Chondrocyte (in vitro differentiated cells): Measurements from ENCODE around the gene MRGPRE. TPM values are rescaled to one million over a fixed set of nuclear protein-coding genes. Genes with fewer than 3 reads are reported as not detected.

Experiments
- DNase-seq: peaks from one replicate; pipeline ENCODE4 v3.0.0; 2021; ENCODE audit warnings: mixed read lengths, low spot score
- H3K27ac Mint-ChIP-seq: one replicate; pipeline ENCODE4 v1.8.0; 2021; ENCODE audit warnings: mild to moderate bottlenecking, moderate library complexity, mixed read lengths; ENCODE audit not compliant: unreplicated experiment
- H3K27me3 Mint-ChIP-seq: 2 replicates; pipeline ENCODE4 v1.8.0; 2021; ENCODE audit warnings: low read depth, mixed read lengths
- H3K36me3 Mint-ChIP-seq: 2 replicates; pipeline ENCODE4 v1.8.0; 2021; ENCODE audit warnings: low read depth, mixed read lengths
- H3K4me1 Mint-ChIP-seq: 2 replicates; pipeline ENCODE4 v1.8.0; 2021; ENCODE audit warnings: low read depth, mild to moderate bottlenecking, mixed read lengths
- H3K4me3 Mint-ChIP-seq: one replicate; pipeline ENCODE4 v1.8.0; 2021; ENCODE audit warnings: mild to moderate bottlenecking, moderate library complexity, mixed read lengths; ENCODE audit not compliant: unreplicated experiment
- H3K9me3 Mint-ChIP-seq: 2 replicates; pipeline ENCODE4 v1.8.0; 2021; ENCODE audit warnings: low read depth, mixed read lengths
- CTCF ChIP-seq: fragments of 200-600 bp; sonication (generic); IDR thresholded peaks from 2 replicates; pipeline ENCODE4 v1.5.0; 2021; ENCODE audit warnings: antibody characterized with exemption, mild to moderate bottlenecking, moderate library complexity
- total RNA-seq: library from RNA; stranded (reverse); gene quantifications from 3 replicates; pipeline ENCODE4 v1.2.1, GENCODE V29; 2021

The MRGPRE gene
- total RNA-seq, 1 donor from 2014 or later = not detected

- no peaks in the 10 kb centered on the region for H3K9me3 Mint-ChIP-seq
- no peaks in the 10 kb centered on the region for H3K4me1 Mint-ChIP-seq
- no peak overlapping the region for H3K27ac Mint-ChIP-seq
- DNase-seq = no peak
- peaks cover 2% of the 10 kb centered on the region for H3K27me3 Mint-ChIP-seq
- no peaks in the 10 kb centered on the region for H3K36me3 Mint-ChIP-seq
- no peak overlapping the region for H3K4me3 Mint-ChIP-seq
- TF ChIP-seq CTCF = no peak
These were observed 45.9 kb downstream of the MRGPRE start for GRCh38 chr11:3186166-3186953.

- peaks cover 2% of the 10 kb centered on the region for H3K27me3 Mint-ChIP-seq
- TF ChIP-seq CTCF = no peak
- no peaks in the 10 kb centered on the region for H3K36me3 Mint-ChIP-seq
- H3K9me3 Mint-ChIP-seq = no peaks in the 10 kb centered on the region
- no peak for DNase-seq
- no peak overlapping the region for H3K27ac Mint-ChIP-seq
- H3K4me3 Mint-ChIP-seq = no peak overlapping the region
- H3K4me1 Mint-ChIP-seq = no peaks in the 10 kb centered on the region
These were observed 47.4 kb downstream of the MRGPRE start for GRCh38 chr11:3184732-3185347.

- Mint-ChIP-seq H3K36me3 (no peaks in the 10 kb centered on the region), H3K27ac (no peak overlapping the region), H3K4me3 (no peak overlapping the region), H3K4me1 (peaks cover 1% of the 10 kb centered on the region), H3K9me3 (no peaks in the 10 kb centered on the region), H3K27me3 (peaks cover 2% of the 10 kb centered on the region)
- no peak for DNase-seq
- TF ChIP-seq CTCF = no peak
These were observed 48.7 kb downstream of the MRGPRE start for GRCh38 chr11:3183523-3183922.

- no peak overlapping the region for H3K4me3 Mint-ChIP-seq
- H3K36me3 Mint-ChIP-seq = no peaks in the 10 kb centered on the region
- H3K27ac Mint-ChIP-seq = no peak overlapping the region
These were observed 49.8 kb downstream of the MRGPRE start for GRCh38 chr11:3182462-3182852.

More at GRCh38 chr11:3182462-3182852, 49.8 kb downstream of the MRGPRE start:
- Mint-ChIP-seq H3K27me3 (peaks cover 2% of the 10 kb centered on the region), H3K9me3 (peaks cover 4% of the 10 kb centered on the region), H3K4me1 (peaks cover 12% of the 10 kb centered on the region)
- TF ChIP-seq CTCF = no peak
- no peak for DNase-seq
